Adrenal gland (tissue), 19 donors: ENCODE data around the gene PROSER2. TPM values are rescaled to one million over a fixed set of nuclear protein-coding genes. Genes with fewer than 3 reads are reported as not detected.

Experiments
- DNase-seq, 7 donors: peaks; one replicate each; pipeline ENCODE4 v3.0.0-alpha.2; 2019 to 2020
- H3K27ac ChIP-seq, 5 donors: fragments of 200-600 bp; sonication (generic) in 4 of 5; 1 replicate in 3 of 5; 2 replicates in 2 of 5; pipeline versions ENCODE4 v1.5.1 to v1.8.0; 2016 to 2020; ENCODE audit warnings: mild to moderate bottlenecking in 1 of 5
- H3K27me3 ChIP-seq: fragments of 200-600 bp; 2 replicates; pipeline ENCODE4 v1.8.0; 2021
- H3K36me3 ChIP-seq, 2 donors: fragments of 200-600 bp; replicated peaks in 1 of 2; 1 replicate in 1 of 2; 2 replicates in 1 of 2; pipeline versions ENCODE4 v1.5.1 to v1.8.0; 2018 to 2022
- H3K4me1 ChIP-seq, 2 donors: fragments of 200-600 bp; replicated peaks in 1 of 2; 1 replicate in 1 of 2; 2 replicates in 1 of 2; pipeline versions ENCODE4 v1.5.1 to v1.8.0; 2018 to 2021
- H3K4me3 ChIP-seq, 4 donors: fragments of 200-600 bp; sonication (generic) in 3 of 4; one replicate each; pipeline ENCODE4 v1.5.1; 2016 to 2018
- H3K9me3 ChIP-seq, 3 donors: fragments of 200-600 bp; sonication (generic) in 1 of 3; replicated peaks in 1 of 3; 1 replicate in 2 of 3; 2 replicates in 1 of 3; pipeline versions ENCODE4 v1.5.1 to v1.8.0; 2016 to 2021
- CTCF ChIP-seq, 6 experiments: fragments of 450-650 bp in 4 of 6; fragments of 200-600 bp in 2 of 6; sonication (generic) in 1 of 6; IDR thresholded peaks; 1 replicate in 5 of 6; 2 replicates in 1 of 6; pipeline versions ENCODE4 v1.5.1 to v1.8.0; 2016 to 2021; ENCODE audit warnings: antibody characterized with exemption in 6 of 6, mild to moderate bottlenecking in 2 of 6, moderate library complexity in 1 of 6
- POLR2A ChIP-seq, 2 donors: fragments of 450-650 bp; IDR thresholded peaks; one replicate each; pipeline ENCODE4 v1.6.1; 2017; ENCODE audit warnings: antibody characterized with exemption in 2 of 2, mild to moderate bottlenecking in 2 of 2, moderate library complexity in 1 of 2
- WGBS, 4 donors: extraction: QIAGEN DNeasy Blood & Tissue Kit in 2 of 4; methylation state at CpG; one replicate each; pipeline versions ENCODE4 v1.1.5 to v1.1.7; 2013 to 2017; 5-methylcytosine and 5-hydroxymethylcytosine counted together
- intact Hi-C, 2 donors: fragments of 100-400 bp; cut with DNase I; formaldehyde crosslinking; loops; one replicate each; pipeline versions ENCODE4 v1.14.1 to v1.15.0; 2022 to 2023
- long read RNA-seq, 10 donors: library from polyadenylated mRNA in 3 of 10; unstranded in 2 of 10; stranded (forward) in 1 of 10; transcript quantifications; one replicate each; pipeline ENCODE4 v2.0.0 and lab custom pipeline, GENCODE V29; 2021 to 2026
- polyA plus RNA-seq, 3 donors: library from polyadenylated mRNA; stranded (reverse); fragments of 200-250 nt in 2 of 3; fragments of 350-450 nt in 1 of 3; fragmentation: Illumina TruSeq in 1 of 3; extraction: RNeasy Lipid Tissue Mini Kit (QIAGEN cat#74804) in 1 of 3; gene quantifications; one replicate each; pipeline ENCODE4 v1.2.3, GENCODE V29; 2013 to 2014
- total RNA-seq, 9 donors: library from RNA; depleted of rRNA in 4 of 9; stranded (reverse); fragments of >200 nt in 4 of 9; fragments of 120-200 nt in 1 of 9; fragmentation: NEBNext Ultra II Directional in 1 of 9; extraction: Animal tissue kit (Norgen Biotek cat#: 25700) in 1 of 9; gene quantifications; one replicate each; pipeline versions ENCODE4 v1.1.0 to v1.2.4, GENCODE V29; 2013 to 2023
- donor health status: healthy with polysubstance abuse.
- donor health status: Bipolar disorder and iron deficiency.
- donor health status: DM: yes; HTN: yes; CAD: no.
- donor health status: DM: no; HTN: no; CAD: no.
- donor health status: DM: no; HTN: no; CAD: no.
- donor health status: DM: yes; HTN: yes; CAD: no.

PROSER2 gene
- total RNA-seq (10 to 100 TPM in 1 of 9 donors, 1 to 10 TPM in 7, under 1 TPM in 1; 0.33 to 16.6 (median 3.8) TPM), polyA plus RNA-seq (1 to 10 TPM in 2 of 3 donors, under 1 TPM in 1; 0.82 to 1.7 (median 1.5) TPM)
- long read RNA-seq, donor 1: 0 reads
- long read RNA-seq, donor 2: 0 reads
- long read RNA-seq, donor 3: 0 reads
- long read RNA-seq, donor 4: 0 reads
- long read RNA-seq, donor 5, transcript PROSER2-201 (4 exons, 3,333 nt): major isoform, 6 of 7 reads
- long read RNA-seq, donor 5, partial matches to known transcripts: 0 of 7 reads
- long read RNA-seq, donor 5, other reads (novel, unspliced or antisense): 0 of 7 reads
- long read RNA-seq, donor 6: 0 reads
- long read RNA-seq, donor 7: 0 reads
- long read RNA-seq, donor 8, partial matches to known transcripts: 0 of 2 reads
- long read RNA-seq, donor 8, other reads (novel, unspliced or antisense): 0 of 2 reads
- long read RNA-seq, donor 9: 0 reads
- long read RNA-seq, donor 10, partial matches to known transcripts: 0 of 1 reads
- long read RNA-seq, donor 10, other reads (novel, unspliced or antisense): 0 of 1 reads

GRCh38 chr10:11823122-11823988 lies at the start of gene PROSER2:
TSS of gene PROSER2 (plus strand) at chr10:11823356. CDS start at chr10:11852078, 28,722 bp downstream.
- 1 to 3% (median 2%) methylated on average over 30 to 114 of the region's 114 CpGs for WGBS, 4 donors
- TF ChIP-seq POLR2A (IDR thresholded peaks at IDR 0.05) (peak in 1 of 2 donors; percentile 22), CTCF (IDR thresholded peaks at IDR 0.05) (no peak)
- H3K36me3 ChIP-seq: no peaks in the 10 kb centered on the region
- peak within 1 kb of the TSS in 3 of 5 donors; percentile 9 to 80 (median 64) for H3K27ac ChIP-seq
- H3K4me1 ChIP-seq: no peaks in the 10 kb centered on the region
- DNase-seq: peak in 1 of 7 donors; percentile 12
- intact Hi-C loops: no loop called here
- peaks cover 18% of the 10 kb centered on the region for H3K27me3 ChIP-seq
- H3K4me3 ChIP-seq: peak within 1 kb of the TSS in 2 of 4 donors; percentile 26 to 56
- H3K9me3 ChIP-seq: no peaks in the 10 kb centered on the region

GRCh38 chr10:11773761-11774441 lies 49.3 kb upstream of the PROSER2 start:
- Histone ChIP-seq H3K9me3 (no peaks in the 10 kb centered on the region), H3K4me1 (no peaks in the 10 kb centered on the region), H3K36me3 (no peaks in the 10 kb centered on the region), H3K27me3 (no peaks in the 10 kb centered on the region), H3K27ac (no peak overlapping the region), H3K4me3 (no peak overlapping the region)
- TF ChIP-seq CTCF (IDR thresholded peaks at IDR 0.05): no peak
- no peak for TF ChIP-seq POLR2A (IDR thresholded peaks at IDR 0.05)
- WGBS, 4 donors: 76 to 81% (median 78%) methylated on average over 14 of the region's 14 CpGs
- DNase-seq: no peak
- intact Hi-C loops: no loop called here

DNA sequence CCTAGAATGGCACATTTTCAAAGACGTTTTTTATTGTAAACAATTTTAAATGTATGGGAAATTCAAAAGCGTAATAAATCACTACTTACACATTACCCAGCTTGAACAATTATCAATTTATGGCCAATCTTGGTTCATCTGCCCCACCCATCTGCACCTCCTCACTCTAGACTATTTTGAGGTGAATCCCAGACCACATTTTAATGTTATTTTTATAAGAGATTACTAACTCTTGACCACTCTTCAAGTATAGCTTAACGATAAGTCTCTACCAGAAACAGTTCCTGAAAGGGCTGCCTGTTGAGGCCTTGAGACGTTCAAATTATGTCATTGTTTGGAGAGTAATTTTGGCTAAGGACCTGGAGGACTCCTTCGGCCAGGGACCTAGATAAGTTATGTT lies 47.7 kb upstream of the PROSER2 start:
- Histone ChIP-seq H3K36me3 (no peaks in the 10 kb centered on the region), H3K4me3 (no peak overlapping the region), H3K9me3 (no peaks in the 10 kb centered on the region), H3K27ac (no peak overlapping the region), H3K27me3 (no peaks in the 10 kb centered on the region), H3K4me1 (no peaks in the 10 kb centered on the region)
- intact Hi-C loops: no loop called here
- TF ChIP-seq POLR2A (IDR thresholded peaks at IDR 0.05) (no peak), CTCF (IDR thresholded peaks at IDR 0.05) (no peak)
- 40 to 57% (median 50%) methylated on average over 5 of the region's 5 CpGs for WGBS, 4 donors
- no peak for DNase-seq
